Measurements from ENCODE around the gene LARP1B.

- TF ChIP-seq CTCF (IDR thresholded peaks at IDR 0.05) (no peak), POLR2A (IDR thresholded peaks at IDR 0.05) (no peak)
Measured at GRCh38 chr4:128134925-128135324, 73.8 kb downstream of the LARP1B start.

Data from heart left ventricle (tissue), 13 donors.